ENCODE data around the gene PLD3. TPM values are rescaled to one million over a fixed set of nuclear protein-coding genes. Genes with fewer than 3 reads are reported as not detected.
A peak's percentile ranks its signal among the peaks of the same experiment; 100 is the strongest.

Gene PLD3
- polyA plus RNA-seq, 1 donor (not counting 4 experiments of a cell fraction or from before 2014, with no cell fraction given) = 102 TPM

DNA sequence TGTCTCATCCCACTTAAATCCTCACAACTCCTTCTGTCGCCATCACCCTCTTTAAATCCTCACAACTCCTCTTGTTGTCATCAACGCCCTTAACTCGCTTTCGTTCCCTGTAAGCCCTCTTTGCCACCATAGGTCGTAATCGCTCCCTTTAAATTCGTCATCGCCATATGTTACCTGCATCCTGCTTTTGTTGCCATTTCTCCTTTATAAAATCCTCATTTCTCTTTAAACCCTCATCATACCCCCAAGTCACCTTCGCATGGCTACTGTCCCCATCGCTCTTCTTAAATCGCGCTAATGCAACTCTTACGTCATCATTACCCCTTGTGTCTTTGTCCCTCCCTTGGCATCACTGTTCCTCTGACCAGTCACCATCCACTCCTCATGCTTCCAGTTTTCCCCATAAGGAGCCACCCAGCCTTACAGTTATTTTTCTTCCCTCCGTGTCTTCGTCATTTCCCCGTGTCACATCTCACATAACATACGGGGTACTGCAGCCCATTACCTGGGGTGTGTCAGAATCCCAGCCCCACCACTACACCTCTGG lies 539 bp downstream of the PLD3 start:
- peak overlapping the region; percentile 70 to 87 (median 78) for H3K4me3 ChIP-seq (ENCODE audit: control insufficient read depth in 2 of 3, extremely low read depth in 1 of 3, insufficient read depth in 2 of 3, low read depth in 1 of 3, low read length in 3 of 3)
- no peaks in the 10 kb centered on the region for H3K9me1 ChIP-seq (ENCODE audit: control insufficient read depth, extremely low read depth, insufficient read depth, low read length)
- peaks cover 33% of the 10 kb centered on the region for H3K79me2 ChIP-seq (ENCODE audit: control insufficient read depth, insufficient read depth, low read length)
- H3K9me3 ChIP-seq (ENCODE audit: control insufficient read depth, low read depth, low read length) = no peaks in the 10 kb centered on the region
- H3K9ac ChIP-seq (ENCODE audit: control insufficient read depth, extremely low read depth, insufficient read depth, low read length) = peak overlapping the region; percentile 78
- FAIRE-seq (no peak), DNase-seq (ENCODE audit: low read depth, low spot score) (no peak)
- peak overlapping the region; percentile 86 for H2AFZ ChIP-seq (ENCODE audit: control insufficient read depth, low read length)
- TF ChIP-seq, protein P1, sequence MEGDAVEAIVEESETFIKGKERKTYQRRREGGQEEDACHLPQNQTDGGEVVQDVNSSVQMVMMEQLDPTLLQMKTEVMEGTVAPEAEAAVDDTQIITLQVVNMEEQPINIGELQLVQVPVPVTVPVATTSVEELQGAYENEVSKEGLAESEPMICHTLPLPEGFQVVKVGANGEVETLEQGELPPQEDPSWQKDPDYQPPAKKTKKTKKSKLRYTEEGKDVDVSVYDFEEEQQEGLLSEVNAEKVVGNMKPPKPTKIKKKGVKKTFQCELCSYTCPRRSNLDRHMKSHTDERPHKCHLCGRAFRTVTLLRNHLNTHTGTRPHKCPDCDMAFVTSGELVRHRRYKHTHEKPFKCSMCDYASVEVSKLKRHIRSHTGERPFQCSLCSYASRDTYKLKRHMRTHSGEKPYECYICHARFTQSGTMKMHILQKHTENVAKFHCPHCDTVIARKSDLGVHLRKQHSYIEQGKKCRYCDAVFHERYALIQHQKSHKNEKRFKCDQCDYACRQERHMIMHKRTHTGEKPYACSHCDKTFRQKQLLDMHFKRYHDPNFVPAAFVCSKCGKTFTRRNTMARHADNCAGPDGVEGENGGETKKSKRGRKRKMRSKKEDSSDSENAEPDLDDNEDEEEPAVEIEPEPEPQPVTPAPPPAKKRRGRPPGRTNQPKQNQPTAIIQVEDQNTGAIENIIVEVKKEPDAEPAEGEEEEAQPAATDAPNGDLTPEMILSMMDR (optimal IDR thresholded peaks at IDR 0.05 in 1 of 3, IDR thresholded peaks at IDR 0.05 in 1 of 3, conservative IDR thresholded peaks at IDR 0.05 in 1 of 3; ENCODE audit: extremely low read depth in 1 of 3, insufficient read depth in 2 of 3, low read length in 3 of 3) = no peak
- TF ChIP-seq EZH2 (IDR thresholded peaks at IDR 0.05; ENCODE audit: low read length) = no peak
- peak overlapping the region; percentile 82 for H3K27ac ChIP-seq (ENCODE audit: control insufficient read depth, insufficient read depth, low read length)
- H3K4me2 ChIP-seq (ENCODE audit: control insufficient read depth, extremely low read depth, insufficient read depth, low read depth, low read length) = peak overlapping the region; percentile 89
- H3K36me3 ChIP-seq (ENCODE audit: control insufficient read depth in 2 of 2, extremely low read depth in 1 of 2, insufficient read depth in 2 of 2, low read length in 2 of 2) = peaks cover 0 to 4% of the 10 kb centered on the region in 2 experiments
- dilution Hi-C loops (cut with MboI; ENCODE audit: extremely low pct_ligation_motif_present, low sequenced_read_pairs) = no loop called here
- H4K20me1 ChIP-seq (ENCODE audit: control insufficient read depth, extremely low read depth, insufficient read depth, low read length) = no peaks in the 10 kb centered on the region
- peaks cover 9% of the 10 kb centered on the region for H3K4me1 ChIP-seq (ENCODE audit: control insufficient read depth, extremely low read depth, insufficient read depth, low read length)
- no peaks in the 10 kb centered on the region for H3K27me3 ChIP-seq (ENCODE audit: control insufficient read depth, extremely low read depth, insufficient read depth, low read length)

DNA sequence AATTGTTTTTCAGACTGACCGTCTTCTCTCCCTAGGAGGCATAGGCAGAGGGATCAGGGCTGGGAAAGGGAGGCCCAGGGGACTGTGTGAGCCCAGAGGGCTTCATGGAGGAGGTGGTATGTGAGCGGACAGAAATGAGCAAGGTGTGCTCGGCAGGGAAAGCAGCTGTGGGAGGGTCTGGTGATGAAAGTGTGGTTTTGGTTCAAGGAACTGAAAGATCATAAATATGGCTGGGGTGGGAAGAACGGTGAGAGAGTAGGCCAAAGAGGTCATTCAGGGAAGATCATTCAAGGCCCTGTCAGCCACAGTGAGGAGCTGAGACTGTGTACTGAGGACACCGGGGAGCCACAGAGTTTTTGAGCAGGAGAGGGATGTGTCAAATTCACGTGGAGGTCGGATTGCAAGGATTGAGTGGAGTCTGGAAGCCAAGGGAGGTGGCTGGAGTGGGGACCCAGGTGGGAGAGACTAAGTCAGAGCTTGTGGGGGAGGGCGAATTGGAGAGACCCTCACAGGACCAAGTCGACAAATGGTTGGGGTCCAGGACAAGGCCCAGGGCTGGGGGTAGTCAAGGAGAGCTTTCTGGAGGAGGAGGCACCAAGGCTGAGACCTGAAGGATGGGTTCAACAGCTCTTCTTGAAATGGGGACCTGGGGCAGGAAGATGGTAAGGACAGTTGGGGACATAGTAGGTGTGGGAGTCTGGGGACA lies 7.6 kb downstream of the PLD3 start:
- Histone ChIP-seq H3K36me3 (ENCODE audit: control insufficient read depth in 2 of 2, extremely low read depth in 1 of 2, insufficient read depth in 2 of 2, low read length in 2 of 2) (peaks cover 0 to 8% of the 10 kb centered on the region in 2 experiments), H2AFZ (ENCODE audit: control insufficient read depth, low read length) (no peak overlapping the region), H3K4me3 (ENCODE audit: control insufficient read depth in 2 of 3, extremely low read depth in 1 of 3, insufficient read depth in 2 of 3, low read depth in 1 of 3, low read length in 3 of 3) (no peak overlapping the region), H3K4me2 (ENCODE audit: control insufficient read depth, extremely low read depth, insufficient read depth, low read depth, low read length) (no peak overlapping the region), H3K27ac (ENCODE audit: control insufficient read depth, insufficient read depth, low read length) (no peak overlapping the region), H3K4me1 (ENCODE audit: control insufficient read depth, extremely low read depth, insufficient read depth, low read length) (no peaks in the 10 kb centered on the region), H3K9ac (ENCODE audit: control insufficient read depth, extremely low read depth, insufficient read depth, low read length) (no peak overlapping the region), H3K9me1 (ENCODE audit: control insufficient read depth, extremely low read depth, insufficient read depth, low read length) (no peaks in the 10 kb centered on the region), H4K20me1 (ENCODE audit: control insufficient read depth, extremely low read depth, insufficient read depth, low read length) (no peaks in the 10 kb centered on the region), H3K79me2 (ENCODE audit: control insufficient read depth, insufficient read depth, low read length) (peaks cover 2% of the 10 kb centered on the region), H3K27me3 (ENCODE audit: control insufficient read depth, extremely low read depth, insufficient read depth, low read length) (no peaks in the 10 kb centered on the region), H3K9me3 (ENCODE audit: control insufficient read depth, low read depth, low read length) (no peaks in the 10 kb centered on the region)
- FAIRE-seq = no peak
- DNase-seq (ENCODE audit: low read depth, low spot score) = no peak
- TF ChIP-seq, protein P1 (optimal IDR thresholded peaks at IDR 0.05 in 1 of 3, IDR thresholded peaks at IDR 0.05 in 1 of 3, conservative IDR thresholded peaks at IDR 0.05 in 1 of 3; ENCODE audit: extremely low read depth in 1 of 3, insufficient read depth in 2 of 3, low read length in 3 of 3) = no peak
- no peak for TF ChIP-seq EZH2 (IDR thresholded peaks at IDR 0.05; ENCODE audit: low read length)
- dilution Hi-C loops (cut with MboI; ENCODE audit: extremely low pct_ligation_motif_present, low sequenced_read_pairs) = no loop called here
